ENCODE measurements around the gene ZNF646. TPM values are rescaled to one million over a fixed set of nuclear protein-coding genes. Genes with fewer than 3 reads are reported as not detected.
A peak's percentile ranks its signal among the peaks of the same experiment; 100 is the strongest.

ZNF646 gene
- total and polyA plus RNA-seq, 2 of the 13 experiments (the other 11 are each of a cell fraction or from before 2014, with no cell fraction given) = 3.4 to 10.9 TPM

DNA sequence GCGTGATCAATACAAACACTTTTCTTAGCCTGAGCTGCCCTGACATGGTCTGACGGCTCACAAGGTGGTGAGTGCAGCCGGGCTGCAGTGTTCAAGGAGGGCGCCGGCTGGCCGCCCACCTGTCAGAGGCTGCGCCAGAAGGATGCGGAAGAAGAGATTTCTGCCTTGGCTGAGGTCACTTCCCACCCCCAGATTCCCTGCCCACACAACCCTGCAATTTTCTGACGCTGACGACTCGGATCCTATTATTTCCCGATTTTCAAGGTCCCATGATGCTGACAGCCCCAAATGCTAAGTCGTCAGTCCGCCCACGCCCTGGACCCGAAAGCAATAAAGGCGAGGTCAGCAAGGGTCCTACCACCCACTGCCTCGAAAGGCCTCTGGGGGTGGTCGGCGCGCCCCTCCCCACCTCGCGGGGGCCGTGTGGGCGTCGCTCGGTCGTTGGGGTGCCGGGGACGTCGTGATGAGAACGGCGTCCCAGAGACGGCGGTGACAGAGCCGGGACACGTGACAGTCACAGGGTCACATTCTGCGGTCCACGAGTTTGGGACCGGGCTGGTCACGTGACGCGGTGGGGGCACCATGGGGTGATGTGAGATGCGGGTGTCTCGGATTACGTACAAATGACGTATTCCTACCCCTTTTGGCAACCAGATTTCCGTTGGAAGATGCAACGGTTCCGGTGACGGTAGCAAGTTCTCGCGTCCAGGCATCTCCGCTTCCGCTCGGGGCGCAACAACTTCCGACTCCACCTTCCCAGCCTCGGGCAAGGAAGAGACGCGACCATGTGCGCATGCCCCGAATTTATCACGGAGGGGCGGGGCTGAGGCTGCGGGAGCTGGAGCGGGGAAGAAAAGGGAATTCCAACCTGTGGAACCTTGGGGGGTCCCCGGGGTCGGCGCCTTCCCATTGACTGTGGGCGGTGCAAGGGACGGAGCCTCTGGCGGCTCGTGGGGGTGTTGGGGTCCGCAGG is 41.2 kb upstream of the ZNF646 start, which contains the start of gene STX4 (continued):
- TF ChIP-seq, protein P1, sequence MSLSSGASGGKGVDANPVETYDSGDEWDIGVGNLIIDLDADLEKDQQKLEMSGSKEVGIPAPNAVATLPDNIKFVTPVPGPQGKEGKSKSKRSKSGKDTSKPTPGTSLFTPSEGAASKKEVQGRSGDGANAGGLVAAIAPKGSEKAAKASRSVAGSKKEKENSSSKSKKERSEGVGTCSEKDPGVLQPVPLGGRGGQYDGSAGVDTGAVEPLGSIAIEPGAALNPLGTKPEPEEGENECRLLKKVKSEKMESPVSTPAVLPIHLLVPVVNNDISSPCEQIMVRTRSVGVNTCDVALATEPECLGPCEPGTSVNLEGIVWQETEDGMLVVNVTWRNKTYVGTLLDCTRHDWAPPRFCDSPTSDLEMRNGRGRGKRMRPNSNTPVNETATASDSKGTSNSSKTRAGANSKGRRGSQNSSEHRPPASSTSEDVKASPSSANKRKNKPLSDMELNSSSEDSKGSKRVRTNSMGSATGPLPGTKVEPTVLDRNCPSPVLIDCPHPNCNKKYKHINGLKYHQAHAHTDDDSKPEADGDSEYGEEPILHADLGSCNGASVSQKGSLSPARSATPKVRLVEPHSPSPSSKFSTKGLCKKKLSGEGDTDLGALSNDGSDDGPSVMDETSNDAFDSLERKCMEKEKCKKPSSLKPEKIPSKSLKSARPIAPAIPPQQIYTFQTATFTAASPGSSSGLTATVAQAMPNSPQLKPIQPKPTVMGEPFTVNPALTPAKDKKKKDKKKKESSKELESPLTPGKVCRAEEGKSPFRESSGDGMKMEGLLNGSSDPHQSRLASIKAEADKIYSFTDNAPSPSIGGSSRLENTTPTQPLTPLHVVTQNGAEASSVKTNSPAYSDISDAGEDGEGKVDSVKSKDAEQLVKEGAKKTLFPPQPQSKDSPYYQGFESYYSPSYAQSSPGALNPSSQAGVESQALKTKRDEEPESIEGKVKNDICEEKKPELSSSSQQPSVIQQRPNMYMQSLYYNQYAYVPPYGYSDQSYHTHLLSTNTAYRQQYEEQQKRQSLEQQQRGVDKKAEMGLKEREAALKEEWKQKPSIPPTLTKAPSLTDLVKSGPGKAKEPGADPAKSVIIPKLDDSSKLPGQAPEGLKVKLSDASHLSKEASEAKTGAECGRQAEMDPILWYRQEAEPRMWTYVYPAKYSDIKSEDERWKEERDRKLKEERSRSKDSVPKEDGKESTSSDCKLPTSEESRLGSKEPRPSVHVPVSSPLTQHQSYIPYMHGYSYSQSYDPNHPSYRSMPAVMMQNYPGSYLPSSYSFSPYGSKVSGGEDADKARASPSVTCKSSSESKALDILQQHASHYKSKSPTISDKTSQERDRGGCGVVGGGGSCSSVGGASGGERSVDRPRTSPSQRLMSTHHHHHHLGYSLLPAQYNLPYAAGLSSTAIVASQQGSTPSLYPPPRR (CRISPR knock-in tag; IDR thresholded peaks at IDR 0.05; ENCODE audit: borderline replicate concordance) = no peak
- no peak for TF ChIP-seq ZNF432 (CRISPR knock-in tag; IDR thresholded peaks at IDR 0.05; ENCODE audit: borderline replicate concordance)
- TF ChIP-seq, protein P2, sequence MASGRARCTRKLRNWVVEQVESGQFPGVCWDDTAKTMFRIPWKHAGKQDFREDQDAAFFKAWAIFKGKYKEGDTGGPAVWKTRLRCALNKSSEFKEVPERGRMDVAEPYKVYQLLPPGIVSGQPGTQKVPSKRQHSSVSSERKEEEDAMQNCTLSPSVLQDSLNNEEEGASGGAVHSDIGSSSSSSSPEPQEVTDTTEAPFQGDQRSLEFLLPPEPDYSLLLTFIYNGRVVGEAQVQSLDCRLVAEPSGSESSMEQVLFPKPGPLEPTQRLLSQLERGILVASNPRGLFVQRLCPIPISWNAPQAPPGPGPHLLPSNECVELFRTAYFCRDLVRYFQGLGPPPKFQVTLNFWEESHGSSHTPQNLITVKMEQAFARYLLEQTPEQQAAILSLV (CRISPR knock-in tag; IDR thresholded peaks at IDR 0.05; ENCODE audit: borderline replicate concordance) = peak; percentile 68
- TF ChIP-seq CCAR2 (optimal IDR thresholded peaks at IDR 0.05; ENCODE audit: low read depth, low read length) = no peak
- peak; percentile 56; the same call in 1 of the 2 replicates for TF ChIP-seq SIX4 (CRISPR knock-in tag; IDR thresholded peaks at IDR 0.05)
- TF ChIP-seq HHEX (CRISPR knock-in tag; IDR thresholded peaks at IDR 0.05) = 0 out of 2 replicates have a peak, but pooled peaks have one; percentile 7
- TF ChIP-seq MATR3 (CRISPR knock-in tag; IDR thresholded peaks at IDR 0.05) = no peak
- no peak for TF ChIP-seq ZNF761 (CRISPR knock-in tag; conservative IDR thresholded peaks at IDR 0.05)
- TF ChIP-seq, protein P3, sequence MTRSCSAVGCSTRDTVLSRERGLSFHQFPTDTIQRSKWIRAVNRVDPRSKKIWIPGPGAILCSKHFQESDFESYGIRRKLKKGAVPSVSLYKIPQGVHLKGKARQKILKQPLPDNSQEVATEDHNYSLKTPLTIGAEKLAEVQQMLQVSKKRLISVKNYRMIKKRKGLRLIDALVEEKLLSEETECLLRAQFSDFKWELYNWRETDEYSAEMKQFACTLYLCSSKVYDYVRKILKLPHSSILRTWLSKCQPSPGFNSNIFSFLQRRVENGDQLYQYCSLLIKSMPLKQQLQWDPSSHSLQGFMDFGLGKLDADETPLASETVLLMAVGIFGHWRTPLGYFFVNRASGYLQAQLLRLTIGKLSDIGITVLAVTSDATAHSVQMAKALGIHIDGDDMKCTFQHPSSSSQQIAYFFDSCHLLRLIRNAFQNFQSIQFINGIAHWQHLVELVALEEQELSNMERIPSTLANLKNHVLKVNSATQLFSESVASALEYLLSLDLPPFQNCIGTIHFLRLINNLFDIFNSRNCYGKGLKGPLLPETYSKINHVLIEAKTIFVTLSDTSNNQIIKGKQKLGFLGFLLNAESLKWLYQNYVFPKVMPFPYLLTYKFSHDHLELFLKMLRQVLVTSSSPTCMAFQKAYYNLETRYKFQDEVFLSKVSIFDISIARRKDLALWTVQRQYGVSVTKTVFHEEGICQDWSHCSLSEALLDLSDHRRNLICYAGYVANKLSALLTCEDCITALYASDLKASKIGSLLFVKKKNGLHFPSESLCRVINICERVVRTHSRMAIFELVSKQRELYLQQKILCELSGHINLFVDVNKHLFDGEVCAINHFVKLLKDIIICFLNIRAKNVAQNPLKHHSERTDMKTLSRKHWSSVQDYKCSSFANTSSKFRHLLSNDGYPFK (CRISPR knock-in tag; IDR thresholded peaks at IDR 0.05; ENCODE audit: borderline replicate concordance) = peak; percentile 86; the same call in 1 of the 2 replicates
- TF ChIP-seq ZNF629 (CRISPR knock-in tag; conservative IDR thresholded peaks at IDR 0.05) = no peak
- TF ChIP-seq, protein P4, sequence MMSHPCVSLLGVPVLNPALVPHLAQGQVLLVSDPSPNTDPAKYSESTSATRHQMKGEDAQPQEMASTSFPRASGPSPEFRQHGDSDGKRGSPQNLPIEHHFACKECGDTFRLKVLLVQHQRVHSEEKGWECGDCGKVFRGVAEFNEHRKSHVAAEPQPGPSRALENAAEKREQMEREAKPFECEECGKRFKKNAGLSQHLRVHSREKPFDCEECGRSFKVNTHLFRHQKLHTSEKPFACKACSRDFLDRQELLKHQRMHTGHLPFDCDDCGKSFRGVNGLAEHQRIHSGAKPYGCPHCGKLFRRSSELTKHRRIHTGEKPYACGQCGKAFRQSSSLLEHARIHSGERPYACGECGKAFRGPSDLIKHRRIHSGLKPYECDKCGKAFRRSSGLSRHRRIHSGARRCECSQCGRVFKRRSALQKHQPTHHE (CRISPR knock-in tag; IDR thresholded peaks at IDR 0.05; ENCODE audit: borderline replicate concordance) = peak; percentile 74; the same call in 1 of the 2 replicates
- TF ChIP-seq TBX2 (CRISPR knock-in tag; IDR thresholded peaks at IDR 0.05; ENCODE audit: borderline replicate concordance) = peak; percentile 70; the same call in 1 of the 2 replicates
- TF ChIP-seq KDM3A (CRISPR knock-in tag; IDR thresholded peaks at IDR 0.05; ENCODE audit: low read depth) = 0 out of 2 replicates have a peak, but pooled peaks have one; percentile 69
- peak in 1 of 2 experiments; percentile 1; a peak in 1 of 4 replicates for TF ChIP-seq NR2F1 (CRISPR knock-in tag; IDR thresholded peaks at IDR 0.05)
- TF ChIP-seq ZNF670 (CRISPR knock-in tag; IDR thresholded peaks at IDR 0.05; ENCODE audit: borderline replicate concordance) = 0 out of 2 replicates have a peak, but pooled peaks have one; percentile 63
- peak; percentile 75 for TF ChIP-seq ATF7 (IDR thresholded peaks at IDR 0.05)
- peak; percentile 85 for TF ChIP-seq ATF7 (CRISPR knock-in tag; IDR thresholded peaks at IDR 0.05)
- peak; percentile 95 for TF ChIP-seq ELF1 (CRISPR knock-in tag; IDR thresholded peaks at IDR 0.05)
